ENCODE data around the gene SCN5A.

The SCN5A gene

DNA sequence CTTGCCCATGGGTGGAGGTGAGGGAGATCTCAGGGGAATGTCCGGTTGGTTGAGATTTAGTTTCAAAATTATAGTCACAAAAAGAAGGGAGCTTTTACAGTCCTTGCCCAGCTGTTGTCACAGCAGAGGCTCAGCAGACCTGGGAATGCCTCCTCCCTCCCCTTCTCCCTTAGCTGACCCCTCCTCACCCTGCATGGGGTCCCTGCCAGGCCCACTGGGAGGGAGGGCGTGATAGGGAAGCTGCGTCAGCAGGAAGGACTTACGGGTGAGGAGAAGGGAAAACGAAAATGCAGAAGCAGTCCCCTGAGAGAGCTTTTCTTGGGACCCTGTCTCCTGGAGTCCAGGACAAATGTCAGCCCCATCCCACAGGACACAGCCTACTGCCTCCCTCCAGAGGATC is 18.9 kb downstream of the SCN5A start:
- H3K27ac ChIP-seq (ENCODE audit: low read length) = no peak overlapping the region
- no peaks in the 10 kb centered on the region for H3K4me1 ChIP-seq (ENCODE audit: low read length)
- no peaks in the 10 kb centered on the region for H3K79me2 ChIP-seq (ENCODE audit: low read length)
- TF ChIP-seq, protein P1, sequence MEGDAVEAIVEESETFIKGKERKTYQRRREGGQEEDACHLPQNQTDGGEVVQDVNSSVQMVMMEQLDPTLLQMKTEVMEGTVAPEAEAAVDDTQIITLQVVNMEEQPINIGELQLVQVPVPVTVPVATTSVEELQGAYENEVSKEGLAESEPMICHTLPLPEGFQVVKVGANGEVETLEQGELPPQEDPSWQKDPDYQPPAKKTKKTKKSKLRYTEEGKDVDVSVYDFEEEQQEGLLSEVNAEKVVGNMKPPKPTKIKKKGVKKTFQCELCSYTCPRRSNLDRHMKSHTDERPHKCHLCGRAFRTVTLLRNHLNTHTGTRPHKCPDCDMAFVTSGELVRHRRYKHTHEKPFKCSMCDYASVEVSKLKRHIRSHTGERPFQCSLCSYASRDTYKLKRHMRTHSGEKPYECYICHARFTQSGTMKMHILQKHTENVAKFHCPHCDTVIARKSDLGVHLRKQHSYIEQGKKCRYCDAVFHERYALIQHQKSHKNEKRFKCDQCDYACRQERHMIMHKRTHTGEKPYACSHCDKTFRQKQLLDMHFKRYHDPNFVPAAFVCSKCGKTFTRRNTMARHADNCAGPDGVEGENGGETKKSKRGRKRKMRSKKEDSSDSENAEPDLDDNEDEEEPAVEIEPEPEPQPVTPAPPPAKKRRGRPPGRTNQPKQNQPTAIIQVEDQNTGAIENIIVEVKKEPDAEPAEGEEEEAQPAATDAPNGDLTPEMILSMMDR (IDR thresholded peaks at IDR 0.05; ENCODE audit: low read depth, low read length) = no peak
- no peak for TF ChIP-seq EZH2phosphoT487 (IDR thresholded peaks at IDR 0.05; ENCODE audit: low read depth)
- H3K4me2 ChIP-seq (ENCODE audit: low read length) = 0 out of 2 replicates have a peak overlapping the region, but pooled peaks have one; percentile 4
- H3K4me3 ChIP-seq (ENCODE audit: low read length) = no peak overlapping the region
- no peaks in the 10 kb centered on the region for H4K20me1 ChIP-seq (ENCODE audit: insufficient read depth, low read length)
- H3K27me3 ChIP-seq (ENCODE audit: low read depth, low read length) = peaks cover 23% of the 10 kb centered on the region
- no peaks in the 10 kb centered on the region for H3K9me3 ChIP-seq (ENCODE audit: insufficient read depth, low read length)
- no peak overlapping the region for H3K9ac ChIP-seq (ENCODE audit: low read length)
- no peaks in the 10 kb centered on the region for H3K36me3 ChIP-seq (replicated peaks; ENCODE audit: low read depth, low read length)
- no peak overlapping the region for H2AFZ ChIP-seq (ENCODE audit: low read depth, low read length)

DNA sequence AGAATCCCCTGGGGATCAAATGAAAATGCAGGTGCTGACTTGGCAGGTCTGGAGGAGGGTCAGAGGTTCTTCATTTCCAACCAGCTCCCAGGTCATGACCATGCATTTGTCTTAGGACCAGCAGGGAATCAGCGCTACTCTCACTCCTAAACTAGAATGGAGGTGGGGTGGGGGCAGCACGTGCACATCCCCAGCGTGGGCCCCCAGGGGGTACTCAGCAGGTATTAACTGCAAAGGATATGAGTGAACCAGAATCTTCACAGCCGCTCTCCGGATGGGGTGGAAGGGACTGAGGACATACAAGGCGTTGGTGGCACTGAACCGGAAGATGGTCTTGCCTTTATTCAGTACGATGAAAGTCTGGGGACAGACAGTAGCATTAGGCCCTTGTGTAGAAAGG is 19.4 kb downstream of the SCN5A start:
- peaks cover 18% of the 10 kb centered on the region for H3K27me3 ChIP-seq (ENCODE audit: low read depth, low read length)
- H3K4me3 ChIP-seq (ENCODE audit: low read length) = no peak overlapping the region
- H3K4me1 ChIP-seq (ENCODE audit: low read length) = no peaks in the 10 kb centered on the region
- no peaks in the 10 kb centered on the region for H3K9me3 ChIP-seq (ENCODE audit: insufficient read depth, low read length)
- no peak overlapping the region for H2AFZ ChIP-seq (ENCODE audit: low read depth, low read length)
- no peak overlapping the region for H3K27ac ChIP-seq (ENCODE audit: low read length)
- H3K4me2 ChIP-seq (ENCODE audit: low read length) = no peak overlapping the region
- H3K36me3 ChIP-seq (replicated peaks; ENCODE audit: low read depth, low read length) = no peaks in the 10 kb centered on the region
- H3K79me2 ChIP-seq (ENCODE audit: low read length) = no peaks in the 10 kb centered on the region
- H4K20me1 ChIP-seq (ENCODE audit: insufficient read depth, low read length) = no peaks in the 10 kb centered on the region
- no peak for TF ChIP-seq EZH2phosphoT487 (IDR thresholded peaks at IDR 0.05; ENCODE audit: low read depth)
- TF ChIP-seq, protein P1 (IDR thresholded peaks at IDR 0.05; ENCODE audit: low read depth, low read length) = no peak
- H3K9ac ChIP-seq (ENCODE audit: low read length) = no peak overlapping the region

DNA sequence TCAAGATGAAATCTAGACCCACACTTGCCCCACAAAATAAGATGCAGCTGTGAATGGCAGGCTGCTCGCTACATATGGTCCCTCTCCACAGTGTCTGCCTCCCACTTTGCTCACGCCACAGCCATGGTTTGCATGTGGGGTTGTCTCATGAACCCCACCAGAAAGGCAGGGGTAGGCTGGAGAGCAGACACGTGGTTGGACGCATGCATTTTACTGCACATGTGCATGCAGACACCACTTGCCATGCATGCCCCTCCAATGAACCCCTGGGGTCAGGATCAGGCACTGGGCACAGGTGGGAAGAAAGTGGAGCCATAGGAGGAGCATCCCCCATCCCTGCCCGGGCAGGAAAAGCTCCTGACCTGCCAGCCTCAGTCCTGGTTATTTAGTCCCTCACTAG is 20.7 kb downstream of the SCN5A start:
- Histone ChIP-seq H4K20me1 (ENCODE audit: insufficient read depth, low read length) (no peaks in the 10 kb centered on the region), H3K9ac (ENCODE audit: low read length) (no peak overlapping the region), H2AFZ (ENCODE audit: low read depth, low read length) (no peak overlapping the region), H3K27me3 (ENCODE audit: low read depth, low read length) (peaks cover 8% of the 10 kb centered on the region), H3K4me1 (ENCODE audit: low read length) (no peaks in the 10 kb centered on the region), H3K4me2 (ENCODE audit: low read length) (no peak overlapping the region), H3K4me3 (ENCODE audit: low read length) (no peak overlapping the region), H3K79me2 (ENCODE audit: low read length) (no peaks in the 10 kb centered on the region), H3K27ac (ENCODE audit: low read length) (no peak overlapping the region), H3K36me3 (replicated peaks; ENCODE audit: low read depth, low read length) (no peaks in the 10 kb centered on the region), H3K9me3 (ENCODE audit: insufficient read depth, low read length) (no peaks in the 10 kb centered on the region)
- no peak for TF ChIP-seq EZH2phosphoT487 (IDR thresholded peaks at IDR 0.05; ENCODE audit: low read depth)
- TF ChIP-seq, protein P1 (IDR thresholded peaks at IDR 0.05; ENCODE audit: low read depth, low read length) = no peak

DNA sequence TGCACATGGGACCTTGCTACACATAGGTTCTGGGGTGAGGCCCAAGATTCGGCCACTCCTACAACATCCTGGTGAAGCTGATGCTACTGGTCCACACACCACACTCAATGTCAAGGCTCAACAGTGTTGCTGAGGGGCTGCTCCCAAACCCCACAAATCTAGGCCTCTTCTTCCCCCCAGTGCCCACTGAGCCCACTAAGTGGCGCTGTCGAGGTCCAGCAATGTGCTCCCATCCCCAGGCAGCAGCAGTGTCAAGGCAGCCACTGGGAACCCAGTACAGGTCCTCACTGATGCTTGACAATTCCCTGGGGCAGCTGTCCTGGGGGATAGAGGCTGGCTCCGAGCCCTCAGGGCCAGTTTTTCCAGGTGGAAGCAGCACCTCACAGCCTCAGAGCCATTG is 21.5 kb downstream of the SCN5A start:
- Histone ChIP-seq H3K4me2 (ENCODE audit: low read length) (no peak overlapping the region), H3K9ac (ENCODE audit: low read length) (no peak overlapping the region), H3K9me3 (ENCODE audit: insufficient read depth, low read length) (no peaks in the 10 kb centered on the region), H4K20me1 (ENCODE audit: insufficient read depth, low read length) (no peaks in the 10 kb centered on the region), H3K79me2 (ENCODE audit: low read length) (no peaks in the 10 kb centered on the region), H3K4me1 (ENCODE audit: low read length) (no peaks in the 10 kb centered on the region), H3K36me3 (replicated peaks; ENCODE audit: low read depth, low read length) (no peaks in the 10 kb centered on the region), H3K27me3 (ENCODE audit: low read depth, low read length) (no peaks in the 10 kb centered on the region), H3K4me3 (ENCODE audit: low read length) (no peak overlapping the region), H2AFZ (ENCODE audit: low read depth, low read length) (no peak overlapping the region), H3K27ac (ENCODE audit: low read length) (no peak overlapping the region)
- TF ChIP-seq, protein P1 (IDR thresholded peaks at IDR 0.05; ENCODE audit: low read depth, low read length) = peak; percentile 77
- no peak for TF ChIP-seq EZH2phosphoT487 (IDR thresholded peaks at IDR 0.05; ENCODE audit: low read depth)

Data from OCI-LY3 (cell line).